Measurements from ENCODE around the gene UNC5B. TPM values are rescaled to one million over a fixed set of nuclear protein-coding genes. Genes with fewer than 3 reads are reported as not detected.

UNC5B gene
- polyA plus RNA-seq, 4 donors: 45.3 to 120 (median 62.3) TPM

DNA sequence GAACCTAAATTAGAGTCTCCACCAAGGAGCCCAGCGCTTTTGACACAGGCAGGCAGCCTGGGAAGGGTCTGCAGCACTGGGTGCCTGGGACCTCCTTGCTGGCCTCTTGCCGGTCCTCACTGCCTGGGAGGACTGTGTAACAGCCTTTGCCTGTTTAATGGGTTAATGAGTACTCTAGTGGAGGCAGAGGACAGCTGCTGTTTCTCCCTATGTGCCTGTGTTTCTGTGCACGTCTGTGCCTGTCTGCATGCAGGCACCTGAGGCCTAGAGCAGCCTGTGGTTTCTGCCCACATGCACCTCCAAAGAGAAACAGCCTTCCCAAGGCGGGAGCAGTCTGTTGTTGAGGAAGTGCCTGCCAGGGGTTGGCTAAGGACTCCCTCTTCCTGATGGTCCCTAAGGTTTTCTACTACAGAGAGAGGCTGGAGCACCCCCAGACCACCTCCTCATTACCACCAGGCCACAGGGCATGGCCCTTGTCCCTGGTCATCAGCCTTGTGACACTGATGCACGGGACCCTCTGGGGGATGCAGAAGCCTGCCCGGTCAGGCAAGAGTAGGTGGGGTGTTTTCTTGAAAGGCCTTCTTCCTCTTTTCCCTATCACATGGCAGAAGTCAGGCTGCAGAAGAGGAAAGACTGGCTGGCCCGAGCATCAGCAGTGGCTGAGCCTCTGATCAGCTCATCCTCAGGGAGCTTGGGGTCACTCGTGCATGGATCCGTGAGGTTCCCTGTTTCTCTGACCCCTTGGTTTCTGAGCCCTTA, 120.9 kb downstream of the UNC5B start:
- DNase-seq (ENCODE audit: low read depth in 4 of 4, low spot score in 2 of 4): no peak

DNA sequence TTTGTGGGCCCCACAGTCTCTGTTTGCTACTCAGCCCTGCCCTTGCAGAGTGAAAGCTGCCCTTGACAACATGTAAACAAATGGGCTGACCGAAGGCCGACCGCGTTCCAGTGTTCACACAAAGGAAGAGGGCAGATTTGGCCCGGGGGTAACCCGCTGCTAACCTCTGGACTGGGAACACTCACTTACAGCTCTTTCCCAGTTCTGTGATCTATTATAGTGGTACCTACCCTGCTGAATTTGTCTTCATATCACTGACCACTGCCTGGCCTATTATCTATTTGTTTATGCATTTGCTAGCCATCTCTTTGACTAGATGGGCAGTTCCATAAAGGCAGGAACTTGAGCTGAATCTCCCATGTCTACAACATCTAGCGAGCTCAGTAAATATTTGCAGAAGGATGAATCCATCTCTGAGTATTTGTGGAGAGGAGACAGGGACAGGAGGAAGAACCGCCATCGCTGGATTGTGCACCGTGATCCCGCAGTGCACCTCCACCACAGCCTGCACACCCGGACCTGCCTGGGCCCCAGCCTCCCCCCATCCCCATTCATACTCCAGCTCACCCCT, 121.9 kb downstream of the UNC5B start:
- DNase-seq (ENCODE audit: low read depth in 4 of 4, low spot score in 2 of 4): no peak

DNA sequence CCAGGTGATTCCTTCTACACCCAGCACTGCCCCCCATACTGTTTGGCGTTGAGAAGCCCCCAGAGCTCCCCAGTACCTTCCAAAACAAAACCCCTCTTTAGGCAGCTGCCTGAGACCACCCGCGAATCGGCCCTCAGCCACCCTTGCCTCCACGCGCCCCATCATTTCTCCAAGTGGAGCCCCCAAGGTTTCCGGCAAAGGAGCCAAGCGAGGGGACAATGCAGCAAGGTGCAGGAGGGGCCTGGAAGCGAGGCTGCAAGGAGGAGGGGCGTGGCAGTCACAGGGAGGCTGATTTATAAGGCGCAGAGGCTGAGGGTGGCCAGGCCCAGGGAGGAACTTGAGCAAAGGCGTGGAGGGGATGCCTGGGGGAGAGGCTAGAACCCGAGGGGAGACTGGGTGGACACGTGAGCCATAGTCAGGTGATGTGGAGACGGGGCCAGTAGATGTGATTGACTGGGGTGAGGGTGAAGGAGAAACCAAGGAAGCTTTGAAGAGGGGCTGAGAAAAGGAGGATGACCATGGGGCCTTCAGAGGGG, 122.9 kb downstream of the UNC5B start:
- DNase-seq (ENCODE audit: low read depth in 4 of 4, low spot score in 2 of 4): no peak

DNA sequence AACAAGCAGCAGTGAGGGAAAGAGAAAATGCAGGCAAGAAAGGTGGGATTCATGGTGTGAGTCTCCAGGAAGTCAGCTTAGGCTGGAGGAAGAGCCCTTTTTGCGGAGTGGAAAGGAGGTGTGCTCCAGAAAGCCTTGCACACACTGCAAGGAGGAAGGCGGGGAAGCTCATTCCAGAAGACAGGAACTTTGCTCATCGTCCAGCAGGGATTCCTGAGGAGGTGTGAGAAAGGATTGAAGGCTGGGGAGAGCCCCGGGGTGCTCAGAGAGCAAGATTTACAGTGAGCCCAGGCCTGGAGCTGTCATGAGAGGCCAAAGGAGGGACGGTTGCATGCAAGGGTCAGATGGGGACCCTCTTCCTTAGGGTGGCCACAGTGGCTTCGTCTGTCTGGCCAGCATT, 124.3 kb downstream of the UNC5B start:
- DNase-seq (ENCODE audit: low read depth in 4 of 4, low spot score in 2 of 4): no peak

DNA sequence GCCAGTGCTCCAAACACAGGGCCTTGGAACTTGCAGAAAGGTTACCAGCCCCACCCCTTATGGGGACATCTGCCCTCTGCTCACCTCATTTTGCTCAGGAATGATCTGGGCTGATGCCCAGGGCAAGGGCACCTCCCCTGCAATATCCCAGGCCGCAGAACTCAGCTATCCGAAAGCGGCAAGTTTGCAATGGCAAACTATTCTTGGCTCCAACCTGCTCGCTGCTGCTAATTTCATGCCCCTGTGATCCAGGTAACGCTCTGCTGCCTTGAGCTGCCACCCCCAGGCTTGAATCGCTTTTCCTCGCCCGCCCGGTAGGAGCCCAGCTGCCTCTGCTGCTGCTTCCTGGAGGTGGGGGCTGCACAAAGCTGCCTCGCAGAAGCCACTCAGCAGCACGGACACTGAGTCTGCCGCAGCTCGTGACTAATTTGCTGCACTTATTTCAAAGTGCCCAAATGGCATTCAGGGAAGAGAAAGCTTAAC, 124.9 kb downstream of the UNC5B start:
- DNase-seq (ENCODE audit: low read depth in 4 of 4, low spot score in 2 of 4): peak in 1 of 4 donors; percentile 55

DNA sequence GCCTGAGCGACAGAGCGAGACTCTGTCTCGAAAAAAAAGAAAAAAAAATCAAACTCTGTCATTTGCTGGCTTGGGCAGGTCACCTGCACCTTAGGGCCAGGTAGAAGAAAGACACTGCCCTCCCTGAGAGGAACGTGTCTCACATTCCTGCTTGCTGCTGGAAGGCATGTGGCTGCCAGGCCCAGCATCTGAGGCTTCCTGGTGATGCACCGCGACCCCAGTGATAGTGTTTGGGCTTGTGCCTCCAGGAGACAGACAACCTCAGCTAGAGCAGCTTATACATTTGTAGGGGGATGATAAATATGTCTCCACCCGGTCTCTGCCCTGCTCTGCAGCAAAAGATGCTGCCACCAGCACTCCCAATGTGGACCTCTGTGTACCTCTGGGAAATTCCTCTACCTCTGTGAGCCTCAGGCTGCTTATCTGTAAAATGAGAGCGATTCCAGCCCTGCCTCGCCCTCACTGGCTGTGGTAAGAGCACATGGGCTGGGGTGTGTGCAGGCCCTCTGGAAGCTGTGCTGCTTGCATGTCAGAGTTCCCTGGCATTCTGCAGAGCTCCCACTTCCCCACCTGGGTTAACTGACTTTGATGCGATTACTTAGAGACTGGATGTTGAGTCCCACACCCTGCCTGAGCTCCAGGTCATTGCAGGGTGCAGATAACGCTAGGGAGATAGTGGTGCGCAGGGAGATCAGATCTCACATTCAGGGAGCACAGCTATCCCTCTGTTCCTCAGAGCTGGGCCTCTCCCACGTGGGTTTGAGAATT, 126.5 kb downstream of the UNC5B start:
- DNase-seq (ENCODE audit: low read depth in 4 of 4, low spot score in 2 of 4): no peak

DNA sequence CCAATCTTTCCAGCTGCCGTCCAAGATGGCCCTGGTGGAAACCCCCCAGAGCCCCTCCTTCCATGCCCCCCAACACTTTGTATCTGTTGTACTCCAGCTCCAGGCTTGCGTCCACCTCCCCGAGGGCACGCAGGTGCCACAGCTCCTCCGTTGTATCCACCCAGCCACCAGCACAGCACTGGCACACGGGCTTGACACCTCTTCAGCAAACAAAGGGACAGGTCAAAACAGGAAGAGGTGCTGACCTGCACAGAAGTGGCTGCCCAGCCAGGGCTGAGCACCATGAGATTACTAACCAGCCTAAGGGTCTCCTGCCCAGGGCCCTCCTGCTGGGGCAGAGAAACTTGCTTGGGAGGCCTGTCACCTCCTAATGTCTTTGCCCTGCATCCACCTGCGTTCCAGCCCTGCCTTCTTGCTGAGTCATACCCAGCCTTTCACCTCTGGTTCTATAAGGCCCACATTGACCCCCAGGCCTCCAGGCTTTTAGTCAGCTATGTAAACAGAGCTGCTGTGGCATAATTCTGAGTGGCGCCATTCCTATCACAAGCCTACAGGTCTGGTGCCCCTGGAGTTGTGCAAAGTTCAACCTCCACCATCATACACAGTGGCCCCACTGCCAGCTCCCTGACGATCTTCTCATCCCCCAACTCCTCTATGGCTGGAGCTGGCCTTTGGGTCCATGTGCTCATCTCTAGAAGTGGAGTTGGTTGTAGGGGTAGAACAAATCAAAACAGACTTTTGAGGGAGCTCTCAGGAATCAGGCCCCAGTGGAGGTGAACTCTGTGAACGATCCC, 127.6 kb downstream of the UNC5B start:
- no peak for DNase-seq (ENCODE audit: low read depth in 4 of 4, low spot score in 2 of 4)

DNA sequence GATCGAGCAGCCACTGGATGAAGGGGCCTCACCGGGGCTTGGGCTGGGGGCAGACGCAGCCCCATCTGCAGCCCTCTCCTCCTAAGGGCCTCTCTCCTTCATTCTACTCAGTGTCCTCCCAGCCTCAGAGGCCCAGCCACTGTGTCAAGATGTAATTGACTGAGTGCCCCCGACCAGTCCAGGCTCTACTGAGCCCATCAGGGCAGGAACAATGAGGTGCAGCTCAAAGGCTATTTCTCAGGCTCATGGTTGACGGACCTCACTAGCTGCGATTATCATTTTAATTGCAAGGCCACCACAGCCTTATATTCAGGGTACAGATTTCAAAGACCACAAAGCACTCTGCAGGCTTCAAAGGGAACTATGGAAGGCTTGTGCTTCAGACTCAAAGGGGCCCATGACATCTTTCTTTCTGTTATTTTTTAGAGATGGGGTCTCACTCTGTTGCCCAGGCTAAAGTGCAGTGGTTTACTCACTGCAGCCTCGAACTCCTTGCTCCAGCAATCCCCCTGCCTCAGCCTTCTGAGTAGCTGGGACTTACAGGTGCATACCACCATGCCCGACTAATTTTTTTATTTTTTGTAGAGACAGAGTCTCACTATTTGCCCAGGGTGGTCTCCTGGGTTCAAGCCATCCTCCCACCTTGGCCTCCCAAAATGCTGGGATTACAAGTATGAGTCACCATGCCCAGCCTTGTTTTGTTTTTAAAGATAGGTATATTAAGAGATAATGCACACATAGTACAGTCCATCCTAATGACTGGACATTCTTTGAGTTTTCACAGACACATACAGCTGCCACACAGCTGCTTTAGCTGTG, 130.4 kb downstream of the UNC5B start:
- DNase-seq (ENCODE audit: low read depth in 4 of 4, low spot score in 2 of 4): no peak

DNA sequence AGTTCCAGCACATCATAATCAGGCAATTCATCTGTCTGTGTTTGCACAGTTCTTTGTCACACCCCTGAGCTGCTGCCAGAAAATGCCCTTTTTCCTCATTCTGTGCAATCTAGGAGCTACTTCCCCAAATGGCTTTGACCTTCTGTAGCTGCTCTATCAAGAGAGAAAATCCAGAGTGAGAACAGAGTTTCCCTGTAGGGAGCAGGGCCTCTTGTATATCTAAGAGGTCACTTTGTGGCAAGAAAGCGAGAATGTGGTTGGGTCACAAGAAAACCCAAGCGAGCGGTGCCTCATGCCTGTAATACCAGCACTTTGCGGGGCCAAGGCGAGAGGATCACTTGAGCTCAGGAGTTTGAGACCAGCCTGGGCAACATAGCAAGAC, 131.0 kb downstream of the UNC5B start:
- DNase-seq (ENCODE audit: low read depth in 4 of 4, low spot score in 2 of 4): no peak

DNA sequence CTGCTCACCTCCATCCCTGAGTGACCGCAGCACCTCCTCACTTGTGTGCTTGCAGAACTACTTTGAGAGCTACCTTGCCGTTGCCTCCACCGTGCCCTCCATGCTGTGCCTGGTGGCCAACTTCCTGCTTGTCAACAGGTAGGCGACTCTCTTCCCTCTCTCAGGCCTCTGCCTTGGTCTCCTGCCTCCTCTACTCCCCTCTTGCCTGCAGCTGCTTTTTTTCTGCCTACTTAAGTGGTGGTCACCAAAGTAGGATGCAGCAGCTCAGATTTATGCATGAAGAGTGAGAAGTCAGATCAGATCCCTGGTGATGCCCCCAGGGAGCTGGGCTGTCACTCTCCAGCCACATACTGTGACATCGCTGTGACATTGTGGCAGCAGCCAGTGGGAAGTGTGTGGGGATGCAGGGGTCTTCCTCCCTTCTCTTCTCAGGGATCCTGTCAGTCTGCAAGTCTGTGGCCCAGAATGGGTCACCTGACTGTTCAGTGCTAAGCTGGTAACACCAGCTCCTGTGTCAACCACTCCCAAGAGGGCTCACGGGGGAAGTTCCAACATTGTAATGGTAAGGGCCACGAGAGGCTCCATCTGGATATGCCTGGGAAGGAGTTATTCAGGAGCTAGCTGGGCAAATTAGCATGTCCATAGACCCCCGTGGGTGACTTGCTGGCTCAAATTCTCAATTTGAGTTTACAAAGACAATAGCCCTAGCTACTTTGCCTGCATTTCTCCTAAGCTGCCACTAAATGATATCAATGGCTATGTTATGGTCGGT, 132.0 kb downstream of the UNC5B start:
- no peak for DNase-seq (ENCODE audit: low read depth in 4 of 4, low spot score in 2 of 4)

DNA sequence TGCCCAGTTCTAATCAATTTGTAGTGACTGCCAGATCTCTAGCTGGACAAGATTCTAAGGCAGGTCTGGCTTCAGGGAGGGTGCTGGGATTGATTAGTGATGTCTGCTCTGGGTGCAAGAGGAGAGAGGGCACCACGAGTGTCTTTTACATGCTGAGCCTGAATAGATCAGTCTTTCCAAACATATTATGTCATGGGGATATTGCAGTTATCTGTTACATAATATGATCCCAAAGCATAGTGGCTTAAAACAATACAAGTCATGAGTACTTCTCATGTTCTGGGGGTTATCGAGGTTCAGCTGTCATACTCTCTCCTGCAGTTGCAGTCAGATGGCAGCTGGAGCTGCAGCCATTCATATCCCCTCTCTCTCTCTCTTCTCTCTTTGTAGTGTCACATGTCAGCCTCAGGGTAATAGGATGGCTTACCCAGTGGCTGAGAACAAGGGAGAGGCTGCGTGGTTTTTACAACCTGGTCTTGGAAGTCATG, 132.7 kb downstream of the UNC5B start:
- no peak for DNase-seq (ENCODE audit: low read depth in 4 of 4, low spot score in 2 of 4)

DNA sequence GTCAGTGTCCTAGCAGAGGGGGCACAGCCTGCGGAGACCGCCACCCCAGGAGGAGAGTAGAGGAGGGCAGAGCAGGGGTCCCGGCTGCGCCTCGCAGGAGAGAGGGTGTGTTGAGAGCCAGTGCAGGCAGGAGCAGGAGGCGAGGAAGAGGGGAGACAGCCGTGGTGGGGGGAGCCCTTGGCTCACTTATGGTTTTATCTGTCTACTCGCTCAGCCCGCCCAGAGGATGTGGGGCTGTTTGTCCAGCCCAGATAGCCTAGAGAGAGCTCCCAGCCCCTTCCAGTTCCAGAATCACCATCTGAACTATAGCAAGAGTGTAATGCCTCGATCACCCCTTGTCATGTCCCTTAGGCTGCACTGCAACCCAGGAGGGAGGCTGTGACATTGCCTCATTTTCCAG, 133.3 kb downstream of the UNC5B start:
- DNase-seq (ENCODE audit: low read depth in 4 of 4, low spot score in 2 of 4): no peak

DNA sequence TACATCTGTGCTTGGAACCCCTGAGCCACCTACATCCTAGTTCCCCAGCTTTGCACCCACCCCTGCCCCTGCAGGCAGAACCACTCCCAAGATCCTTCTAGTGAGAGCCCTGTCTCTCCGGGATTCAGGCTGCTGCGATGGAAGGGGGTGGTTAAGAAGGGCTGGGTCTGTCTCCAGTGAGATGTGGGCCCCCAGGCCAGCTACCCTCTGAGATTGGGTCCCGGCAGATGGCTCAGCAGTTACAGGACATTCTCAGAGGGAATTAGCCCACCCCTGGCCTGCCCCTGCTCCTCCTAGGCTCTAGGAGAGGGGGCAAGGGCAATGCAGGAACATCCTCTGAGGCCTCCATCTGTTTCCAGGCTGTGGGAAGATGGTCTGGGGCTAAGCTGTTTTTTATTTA, 134.4 kb downstream of the UNC5B start:
- DNase-seq (ENCODE audit: low read depth in 4 of 4, low spot score in 2 of 4): no peak

DNA sequence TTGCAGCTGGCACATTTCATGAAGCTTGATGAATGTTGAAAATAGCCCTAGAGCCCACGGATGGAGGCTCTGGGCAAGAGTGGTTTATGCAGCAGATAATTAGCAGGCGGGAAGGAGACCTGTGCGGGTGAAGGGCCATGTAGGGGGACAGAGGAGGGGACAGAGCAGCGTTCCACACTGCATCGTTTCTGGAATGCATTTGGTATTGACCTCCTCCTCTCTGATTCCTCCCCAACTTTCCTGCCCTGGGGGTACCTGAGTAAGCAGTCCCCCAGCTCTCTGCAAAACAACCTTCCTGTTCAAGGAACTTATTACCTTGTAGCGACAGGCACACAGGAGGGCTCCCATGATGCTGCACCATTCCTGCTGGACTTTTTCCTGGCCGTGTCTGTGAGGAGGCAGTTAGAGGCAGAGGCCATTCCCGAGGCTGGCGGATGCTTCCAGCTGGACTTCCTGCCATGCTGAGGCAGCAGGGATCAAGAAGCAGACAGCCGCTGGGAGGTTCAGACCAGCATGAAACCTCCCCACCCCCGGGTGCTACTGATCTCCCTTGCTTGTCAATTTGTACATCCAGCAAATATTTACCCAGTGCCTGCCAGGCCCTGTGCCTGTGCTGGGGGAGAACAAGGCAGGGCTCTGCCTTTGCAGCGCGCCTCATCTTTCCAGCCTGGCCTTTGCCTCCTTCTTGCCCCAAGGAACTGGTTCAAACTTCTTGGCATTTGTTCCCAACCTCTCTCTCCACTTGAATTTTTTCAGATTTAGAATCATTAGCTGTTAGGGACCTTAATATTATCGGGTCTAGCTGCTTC, 135.4 kb downstream of the UNC5B start:
- DNase-seq (ENCODE audit: low read depth in 4 of 4, low spot score in 2 of 4): no peak

DNA sequence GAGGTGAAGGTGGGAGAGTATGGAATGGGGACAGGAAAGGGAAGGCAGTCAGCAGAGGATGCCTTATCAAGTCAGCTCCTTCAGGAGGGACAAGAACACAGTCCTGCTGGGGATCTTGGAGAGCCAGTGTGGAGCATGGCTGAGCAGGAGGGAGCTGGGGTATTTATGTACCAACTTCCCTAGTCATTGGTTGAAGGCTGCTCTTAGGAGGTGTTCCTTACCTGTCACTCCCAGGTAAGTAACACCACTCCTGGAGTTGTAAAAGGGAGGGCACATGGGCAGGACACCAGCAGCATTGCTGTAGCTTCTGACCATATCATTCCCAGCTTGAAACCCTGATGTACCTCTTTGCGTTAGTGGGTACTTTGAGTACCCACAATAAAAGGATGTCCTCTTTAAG, 136.5 kb downstream of the UNC5B start:
- no peak for DNase-seq (ENCODE audit: low read depth in 4 of 4, low spot score in 2 of 4)

DNA sequence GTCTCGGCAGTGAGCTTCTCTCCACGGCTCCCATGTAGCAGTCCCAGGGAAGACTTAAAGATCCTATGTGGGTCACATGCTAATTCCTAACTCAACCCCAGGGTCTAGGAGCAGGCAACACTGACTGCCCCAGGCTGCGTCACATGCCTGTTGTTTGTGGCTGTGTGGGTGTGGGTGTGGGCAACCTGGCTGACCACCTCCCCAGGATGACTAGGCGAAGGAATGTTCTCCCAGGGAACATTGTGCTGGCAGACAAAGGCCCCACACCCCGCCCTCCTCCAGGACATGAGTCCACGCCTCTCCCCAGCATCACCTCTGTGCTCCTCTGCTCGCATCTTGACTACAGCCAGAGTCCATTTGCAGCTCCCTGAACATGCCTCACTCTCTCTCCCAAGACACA, 137.0 kb downstream of the UNC5B start:
- DNase-seq (ENCODE audit: low read depth in 4 of 4, low spot score in 2 of 4): no peak

DNA sequence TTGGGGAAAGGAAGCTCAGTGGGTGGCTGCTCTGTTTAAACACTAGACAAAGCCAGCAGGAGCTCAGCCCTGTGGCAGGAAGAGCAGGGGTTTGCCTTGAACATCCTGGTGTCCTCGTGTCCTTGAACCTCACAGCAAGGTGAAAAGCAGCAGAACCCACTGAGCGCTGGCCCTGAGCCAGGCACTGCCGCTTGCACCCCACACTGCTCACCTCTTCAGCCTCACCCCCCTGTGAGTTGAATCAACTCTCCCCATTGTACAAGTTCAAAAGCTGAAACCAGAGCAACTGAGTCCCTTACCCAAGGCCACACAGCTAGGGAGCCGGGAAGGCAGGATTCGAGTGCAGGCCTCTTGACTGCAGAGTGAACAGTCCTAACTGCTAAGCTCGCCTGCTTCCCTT, 138.7 kb downstream of the UNC5B start:
- no peak for DNase-seq (ENCODE audit: low read depth in 4 of 4, low spot score in 2 of 4)
